Ovary (tissue), 9 donors: Measurements from ENCODE around the gene DNAJC12. TPM values are rescaled to one million over a fixed set of nuclear protein-coding genes. Genes with fewer than 3 reads are reported as not detected.
A peak's percentile ranks its signal among the peaks of the same experiment; 100 is the strongest.
"Not testable (repeated sequence)": the region's sequence is repeated elsewhere in the genome, so short reads cannot be mapped to it uniquely, and the experiment has no call there.

Experiments
- DNase-seq, 5 donors: peaks; one replicate each; pipeline ENCODE4 v3.0.0-alpha.2; 2019 to 2020
- H3K27ac ChIP-seq, 2 donors: fragments of 200-600 bp; one replicate each; pipeline versions ENCODE4 v1.5.1 to v1.8.0; 2019 to 2022
- H3K27me3 ChIP-seq: fragments of 200-600 bp; one replicate; pipeline ENCODE4 v1.8.0; 2022
- H3K36me3 ChIP-seq: fragments of 200-600 bp; sonication (generic); one replicate; pipeline ENCODE4 v1.5.1; 2019
- H3K4me1 ChIP-seq: one replicate; pipeline ENCODE4 v1.8.1; 2013; ENCODE audit warnings: mild to moderate bottlenecking, moderate library complexity; ENCODE audit not compliant: insufficient read depth
- H3K4me3 ChIP-seq: fragments of 200-600 bp; sonication (generic); one replicate; pipeline ENCODE4 v1.5.1; 2017
- H3K9me3 ChIP-seq, 2 donors: fragments of 200-600 bp in 1 of 2; sonication (generic) in 1 of 2; one replicate each; pipeline versions ENCODE4 v1.5.1 to v1.8.1; 2013 to 2019; ENCODE audit warnings: mild to moderate bottlenecking in 1 of 2, moderate library complexity in 1 of 2
- CTCF ChIP-seq, 3 donors: fragments of 450-650 bp in 2 of 3; fragments of 200-600 bp in 1 of 3; IDR thresholded peaks; one replicate each; pipeline versions ENCODE4 v1.5.1 to v1.8.0; 2016 to 2022; ENCODE audit warnings: antibody characterized with exemption in 3 of 3, mild to moderate bottlenecking in 1 of 3
- EP300 ChIP-seq: sonication (generic); formaldehyde crosslinking; IDR thresholded peaks from one replicate; pipeline ENCODE4 v1.6.1; 2017; ENCODE audit warnings: antibody characterized with exemption
- POLR2A ChIP-seq: fragments of 450-650 bp; IDR thresholded peaks from one replicate; pipeline ENCODE4 v1.6.1; 2017; ENCODE audit warnings: antibody characterized with exemption, mild to moderate bottlenecking, moderate library complexity
- WGBS, 3 donors: extraction: QIAGEN DNeasy Blood & Tissue Kit in 1 of 3; methylation state at CpG; one replicate each; pipeline versions ENCODE4 v1.1.5 to v1.1.7; 2013 to 2017; 5-methylcytosine and 5-hydroxymethylcytosine counted together
- intact Hi-C, 4 donors: fragments of 100-400 bp; cut with DNase I; formaldehyde crosslinking; loops; one replicate each; pipeline versions ENCODE4 v1.11.0 to v1.15.1; 2022 to 2023
- polyA plus RNA-seq, 2 donors: library from polyadenylated mRNA; stranded (reverse); fragments of 200-250 nt in 1 of 2; fragments of 350-450 nt in 1 of 2; fragmentation: Illumina TruSeq in 1 of 2; extraction: RNeasy Lipid Tissue Mini Kit (QIAGEN cat#74804) in 1 of 2; gene quantifications; one replicate each; pipeline ENCODE4 v1.2.3, GENCODE V29; 2013 to 2014
- total RNA-seq, 7 donors: library from RNA; depleted of rRNA in 2 of 7; stranded (reverse); fragments of >200 nt in 2 of 7; fragmentation: NEBNext Ultra II Directional in 3 of 7; extraction: Animal tissue kit (Norgen Biotek cat#: 25700) in 3 of 7; gene quantifications; one replicate each; pipeline versions ENCODE4 v1.1.0 to v1.2.4, GENCODE V29; 2016 to 2023
- donor health status: DM: no; HTN: no; CAD: no; lungs with moderate emphysema.
- donor health status: DM: no; HTN: no; CAD: no.
- donor health status: Bipolar disorder and iron deficiency.
- donor health status: DM: yes; HTN: yes; CAD: no.
- donor health status: DM: no; HTN: no; CAD: no.
- donor health status: DM: yes; HTN: yes; CAD: no.

DNAJC12 gene
- total and polyA plus RNA-seq, 9 donors, result 8.3 to 17.5 (median 11.2) TPM

- no peaks in the 10 kb centered on the region for H3K9me3 ChIP-seq
- H3K27ac ChIP-seq, result peak overlapping the region; percentile 87 to 93
- 0 to 1% (median 1%) methylated on average over 36 of the region's 36 CpGs for WGBS, 3 donors
- no peaks in the 10 kb centered on the region for H3K36me3 ChIP-seq
- peak overlapping the region; percentile 87 for H3K4me3 ChIP-seq
- TF ChIP-seq POLR2A (peak; percentile 57), CTCF (IDR thresholded peaks at IDR 0.05) (no peak)
- intact Hi-C loops, result loop anchor here in 2 of 4 donors (10.0 kb wide), 3 partner anchors 305 to 485 kb away; partner anchors contain the start of genes HNRNPH3 (in 1 of the 2) and PBLD (in 1 of the 2)
- DNase-seq, result peak; percentile 95 to 98 (median 98)
- no peaks in the 10 kb centered on the region for H3K4me1 ChIP-seq
- no peaks in the 10 kb centered on the region for H3K27me3 ChIP-seq
Observed at GRCh38 chr10:67849331-67850011, 11.5 kb upstream of the DNAJC12 start.

GRCh38 chr10:67843284-67843683 is 5.3 kb upstream of the DNAJC12 start:
- DNase-seq, result no peak
- TF ChIP-seq EP300, result no peak
- no peak for TF ChIP-seq POLR2A
- no peak for TF ChIP-seq CTCF (IDR thresholded peaks at IDR 0.05)
- Histone ChIP-seq H3K27ac (no peak overlapping the region), H3K9me3 (no peaks in the 10 kb centered on the region), H3K36me3 (no peaks in the 10 kb centered on the region), H3K27me3 (no peaks in the 10 kb centered on the region), H3K4me3 (no peak overlapping the region), H3K4me1 (no peaks in the 10 kb centered on the region)
- WGBS, 3 donors, result 81 to 93% (median 88%) methylated on average over 2 of the region's 2 CpGs
- intact Hi-C loops, result loop anchor here in 1 of 4 donors (10.0 kb wide), 1 partner anchor 492 kb away; the partner anchor contains the start of genes HNRNPH3 and PBLD

- H3K36me3 ChIP-seq, result no peaks in the 10 kb centered on the region
- TF ChIP-seq CTCF (IDR thresholded peaks at IDR 0.05), result no peak
- TF ChIP-seq POLR2A, result no peak
- no peak for TF ChIP-seq EP300
- no peaks in the 10 kb centered on the region for H3K27me3 ChIP-seq
- no peaks in the 10 kb centered on the region for H3K9me3 ChIP-seq
- DNase-seq, result no peak
- intact Hi-C loops, result loop anchor here in 1 of 4 donors (10.0 kb wide), 1 partner anchor 493 kb away; the partner anchor contains the start of genes HNRNPH3 and PBLD
- no peaks in the 10 kb centered on the region for H3K4me1 ChIP-seq
- no peak overlapping the region for H3K4me3 ChIP-seq
- no peak overlapping the region for H3K27ac ChIP-seq
Observed at GRCh38 chr10:67841737-67842136, 3.7 kb upstream of the DNAJC12 start.

GRCh38 chr10:67839951-67840350 is 2.0 kb upstream of the DNAJC12 start:
- Histone ChIP-seq H3K4me3 (no peak overlapping the region), H3K9me3 (no peaks in the 10 kb centered on the region), H3K27ac (no peak overlapping the region), H3K27me3 (no peaks in the 10 kb centered on the region), H3K4me1 (no peaks in the 10 kb centered on the region), H3K36me3 (no peaks in the 10 kb centered on the region)
- 86 to 87% (median 87%) methylated on average over 3 of the region's 3 CpGs for WGBS, 3 donors
- DNase-seq, result no peak
- intact Hi-C loops, result loop anchor here in 1 of 4 donors (10.0 kb wide), 1 partner anchor 495 kb away; the partner anchor contains the start of genes HNRNPH3 and PBLD
- TF ChIP-seq EP300 (no peak), CTCF (IDR thresholded peaks at IDR 0.05) (no peak), POLR2A (no peak)

GRCh38 chr10:67839511-67839910 is 1.5 kb upstream of the DNAJC12 start:
- WGBS, 3 donors, result 96% methylated on average over 12 of the region's 12 CpGs
- H3K9me3 ChIP-seq, intact Hi-C loops, H3K4me1 ChIP-seq, H3K36me3 ChIP-seq, H3K27ac ChIP-seq, H3K27me3 ChIP-seq, DNase-seq, H3K4me3 ChIP-seq: not testable (repeated sequence)
